BLaER1 (cell line): Measurements from ENCODE around the gene COL28A1.

Experiments used
- H3K27ac ChIP-seq: shearing (Covaris generic); formaldehyde crosslinking; 2 replicates; pipeline ENCODE4 v1.8.1; 2022
- H3K27me3 ChIP-seq: shearing (Covaris generic); formaldehyde crosslinking; 2 replicates; pipeline ENCODE4 v1.8.1; 2022
- H3K36me3 ChIP-seq: shearing (Covaris generic); formaldehyde crosslinking; 2 replicates; pipeline ENCODE4 v1.8.1; 2022
- H3K4me1 ChIP-seq: shearing (Covaris generic); formaldehyde crosslinking; 2 replicates; pipeline ENCODE4 v1.8.1; 2022
- H3K4me2 ChIP-seq: shearing (Covaris generic); formaldehyde crosslinking; 2 replicates; pipeline ENCODE4 v1.8.1; 2022
- H3K4me3 ChIP-seq: shearing (Covaris generic); formaldehyde crosslinking; 2 replicates; pipeline ENCODE4 v1.8.1; 2022
- H3K9ac ChIP-seq: shearing (Covaris generic); formaldehyde crosslinking; 2 replicates; pipeline ENCODE4 v1.8.1; 2022
- H3K9me3 ChIP-seq: shearing (Covaris generic); formaldehyde crosslinking; 2 replicates; pipeline ENCODE4 v1.8.1; 2022
- H4K20me1 ChIP-seq: shearing (Covaris generic); formaldehyde crosslinking; 2 replicates; pipeline ENCODE4 v1.8.1; 2022
- Cebpa-rat ChIP-seq: shearing (Covaris generic); IDR thresholded peaks from 2 replicates; pipeline ENCODE4 v1.8.1; 2022

Gene COL28A1

DNA sequence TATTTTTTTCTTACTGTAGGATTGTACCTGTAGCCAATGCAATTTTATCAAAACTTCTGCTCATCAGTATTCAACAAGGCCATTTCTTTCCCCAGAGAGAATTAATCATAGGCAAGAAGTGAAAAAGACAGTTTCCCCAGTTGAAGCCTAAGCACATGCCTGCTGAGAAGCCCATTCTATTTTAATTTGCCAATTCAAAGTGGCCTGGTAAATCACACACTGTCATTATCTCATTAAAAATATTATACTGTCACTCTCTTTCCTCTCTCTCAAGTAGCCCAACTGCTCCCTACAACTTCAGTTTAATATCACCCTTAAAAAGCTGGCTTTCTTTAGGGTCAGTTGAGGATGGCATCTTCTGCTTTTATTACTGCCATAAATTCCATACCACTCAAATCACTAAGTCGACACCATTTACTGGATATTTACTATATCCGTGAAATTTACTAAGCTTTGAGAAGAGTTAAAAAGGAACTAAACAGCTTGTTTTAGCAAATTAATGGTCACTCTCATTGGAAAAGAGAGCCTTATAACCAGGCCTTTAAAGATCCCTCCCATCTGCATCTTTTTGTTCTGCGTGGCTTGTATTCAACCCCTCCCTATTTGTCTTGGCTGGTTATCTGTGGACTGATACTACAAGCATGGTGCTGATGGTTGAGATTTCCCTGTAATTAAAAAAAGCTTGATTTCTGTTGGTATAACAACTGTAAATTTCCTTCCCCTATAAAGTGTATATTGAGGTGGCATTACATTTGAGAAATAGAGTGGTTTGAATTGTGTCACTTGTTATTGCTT lies 30.6 kb downstream of the COL28A1 start:
- TF ChIP-seq Cebpa-rat: no peak
- Histone ChIP-seq H3K9me3 (peaks cover 12% of the 10 kb centered on the region; the same call in 1 of the 2 replicates), H4K20me1 (no peaks in the 10 kb centered on the region), H3K27me3 (no peaks in the 10 kb centered on the region), H3K4me3 (no peak overlapping the region), H3K4me2 (no peak overlapping the region), H3K9ac (no peak overlapping the region), H3K4me1 (peaks cover 13% of the 10 kb centered on the region), H3K27ac (no peak overlapping the region), H3K36me3 (no peaks in the 10 kb centered on the region)

DNA sequence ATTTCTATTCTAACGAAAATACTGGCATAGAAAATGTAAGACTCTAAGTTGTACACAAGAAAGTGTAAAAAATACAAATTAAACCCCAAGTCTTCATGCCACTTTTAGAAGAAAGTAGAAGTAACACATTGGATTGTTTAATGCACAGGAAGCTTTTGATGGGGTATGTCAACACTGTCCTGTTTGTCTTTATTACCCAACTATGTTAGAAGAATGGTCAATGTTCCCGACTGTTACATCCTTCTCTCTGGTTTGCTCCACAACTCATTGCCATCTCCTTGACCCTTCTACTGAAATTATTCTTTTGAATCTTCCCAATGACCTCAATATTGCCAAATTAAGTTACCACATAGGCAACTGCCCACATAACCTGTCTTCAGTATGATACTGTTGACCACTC lies 35.8 kb downstream of the COL28A1 start:
- no peaks in the 10 kb centered on the region for H3K36me3 ChIP-seq
- H3K4me2 ChIP-seq: no peak overlapping the region
- H4K20me1 ChIP-seq: no peaks in the 10 kb centered on the region
- no peak overlapping the region for H3K4me3 ChIP-seq
- no peaks in the 10 kb centered on the region for H3K27me3 ChIP-seq
- H3K4me1 ChIP-seq: no peaks in the 10 kb centered on the region
- no peak overlapping the region for H3K9ac ChIP-seq
- TF ChIP-seq Cebpa-rat: no peak
- no peak overlapping the region for H3K27ac ChIP-seq
- H3K9me3 ChIP-seq: 0 out of 2 replicates have a peak, but pooled peaks cover 5% of the 10 kb centered on the region

GRCh38 chr7:7498856-7499255 lies 36.8 kb downstream of the COL28A1 start:
- Histone ChIP-seq H3K4me1 (no peaks in the 10 kb centered on the region), H3K4me2 (no peak overlapping the region), H3K36me3 (no peaks in the 10 kb centered on the region), H4K20me1 (no peaks in the 10 kb centered on the region), H3K27ac (no peak overlapping the region), H3K9me3 (0 out of 2 replicates have a peak, but pooled peaks cover 5% of the 10 kb centered on the region), H3K4me3 (no peak overlapping the region), H3K9ac (no peak overlapping the region), H3K27me3 (no peaks in the 10 kb centered on the region)
- TF ChIP-seq Cebpa-rat: no peak

DNA sequence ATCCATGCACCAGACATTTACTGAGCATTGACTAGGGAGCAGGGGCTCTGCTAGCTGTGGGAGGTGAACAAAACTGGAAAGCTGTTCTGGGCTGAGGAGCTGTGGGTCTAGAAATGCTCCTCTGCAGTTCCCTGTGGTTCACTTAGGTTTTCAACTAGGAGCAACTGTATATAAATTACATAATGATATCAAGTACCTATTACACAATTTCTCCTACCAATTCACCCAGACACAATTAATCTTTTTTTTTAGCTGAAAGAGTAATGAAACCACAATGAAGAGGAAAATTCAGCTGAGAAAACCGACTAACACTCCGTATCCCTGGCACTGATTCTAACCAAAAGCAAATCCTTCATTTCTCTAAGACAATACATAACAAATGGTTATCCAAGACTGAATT lies 39.4 kb downstream of the COL28A1 start:
- Histone ChIP-seq H3K9me3 (no peaks in the 10 kb centered on the region), H3K4me2 (no peak overlapping the region), H3K9ac (no peak overlapping the region), H3K27ac (no peak overlapping the region), H3K36me3 (no peaks in the 10 kb centered on the region), H3K4me1 (no peaks in the 10 kb centered on the region), H3K4me3 (no peak overlapping the region), H4K20me1 (no peaks in the 10 kb centered on the region), H3K27me3 (no peaks in the 10 kb centered on the region)
- TF ChIP-seq Cebpa-rat: no peak

DNA sequence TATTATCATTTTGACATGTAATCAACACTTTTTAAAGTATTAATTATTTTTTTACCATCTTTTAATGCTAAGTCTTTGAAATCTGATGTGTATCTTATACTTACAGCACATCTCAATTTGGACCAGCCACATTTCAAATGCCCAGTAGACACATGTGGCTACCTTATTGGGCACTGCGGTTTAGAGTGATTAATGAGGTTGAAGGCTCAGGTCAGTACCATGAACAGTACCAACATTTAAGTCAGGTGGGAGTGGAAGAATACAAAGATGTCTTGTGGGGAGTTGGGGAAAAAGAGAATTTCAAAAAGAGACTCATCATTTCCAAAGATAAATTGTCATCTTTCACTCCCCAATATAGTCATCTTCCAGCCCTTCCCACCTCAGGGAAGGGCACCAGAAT lies 40.5 kb downstream of the COL28A1 start:
- no peaks in the 10 kb centered on the region for H3K36me3 ChIP-seq
- no peak overlapping the region for H3K4me2 ChIP-seq
- H3K9me3 ChIP-seq: no peaks in the 10 kb centered on the region
- no peaks in the 10 kb centered on the region for H3K27me3 ChIP-seq
- no peak for TF ChIP-seq Cebpa-rat
- H3K9ac ChIP-seq: no peak overlapping the region
- no peak overlapping the region for H3K27ac ChIP-seq
- H3K4me3 ChIP-seq: no peak overlapping the region
- H4K20me1 ChIP-seq: no peaks in the 10 kb centered on the region
- H3K4me1 ChIP-seq: no peaks in the 10 kb centered on the region

DNA sequence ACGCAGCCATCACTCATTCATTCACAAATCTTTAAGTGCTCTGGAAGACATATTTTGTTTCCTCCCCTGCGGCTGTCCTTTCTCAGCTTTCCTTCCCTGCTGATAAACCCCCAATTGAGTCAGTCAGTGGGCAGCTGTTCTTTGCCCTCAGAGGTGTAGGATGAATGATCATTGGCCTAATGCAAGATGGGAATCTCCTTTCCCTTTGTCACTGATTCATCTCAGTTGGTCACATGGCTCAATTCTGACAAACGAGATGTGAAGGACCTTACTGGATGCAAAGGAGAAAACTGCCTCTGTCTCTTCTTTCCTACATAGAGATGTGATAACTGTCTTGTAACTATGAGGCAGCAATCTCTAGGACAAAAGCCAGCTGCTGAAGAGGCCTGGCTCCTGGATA lies 44.6 kb downstream of the COL28A1 start:
- Histone ChIP-seq H3K4me1 (no peaks in the 10 kb centered on the region), H3K36me3 (no peaks in the 10 kb centered on the region), H4K20me1 (no peaks in the 10 kb centered on the region), H3K27me3 (no peaks in the 10 kb centered on the region), H3K9me3 (no peaks in the 10 kb centered on the region; the same call in 1 of the 2 replicates), H3K27ac (no peak overlapping the region), H3K4me3 (no peak overlapping the region), H3K9ac (no peak overlapping the region), H3K4me2 (no peak overlapping the region)
- TF ChIP-seq Cebpa-rat: no peak

DNA sequence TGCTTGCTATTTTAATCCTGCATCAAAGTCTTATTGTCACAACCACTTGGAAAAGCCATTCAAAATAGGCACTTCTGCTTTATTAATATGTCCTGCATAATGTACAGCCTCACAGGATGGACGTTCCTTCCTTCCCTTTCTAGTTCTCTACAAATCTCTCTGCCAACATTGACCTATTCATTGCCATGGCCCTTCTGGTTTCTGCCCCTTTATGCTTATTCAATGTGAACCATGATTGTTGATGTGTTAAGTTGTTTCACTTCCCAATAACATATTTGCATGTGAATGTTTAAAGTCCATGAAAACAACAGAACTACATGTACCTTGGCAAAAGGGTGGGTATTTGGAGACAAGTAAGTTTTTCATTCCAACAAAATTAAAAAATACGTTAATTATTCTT lies 45.7 kb downstream of the COL28A1 start:
- H3K27ac ChIP-seq: no peak overlapping the region

DNA sequence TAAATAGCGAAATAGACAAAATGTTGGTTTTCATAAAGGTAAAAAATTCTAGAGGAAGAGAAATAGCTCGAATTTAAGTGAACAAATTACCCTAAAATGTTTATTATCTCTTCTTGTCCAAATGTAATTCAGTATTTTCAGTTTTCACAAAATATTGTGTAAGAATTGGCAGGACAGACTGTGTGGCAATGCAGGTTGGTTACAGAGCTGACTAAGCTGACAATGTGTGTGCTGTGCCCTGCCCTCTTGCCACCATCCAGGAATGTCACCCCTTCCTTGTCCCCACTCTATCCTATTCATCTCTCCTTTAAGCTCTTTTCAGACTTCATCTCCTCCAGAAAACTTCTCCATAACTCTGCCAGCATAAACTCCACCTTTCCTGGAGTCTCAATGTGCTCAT lies 46.1 kb downstream of the COL28A1 start:
- no peaks in the 10 kb centered on the region for H4K20me1 ChIP-seq
- H3K4me3 ChIP-seq: no peak overlapping the region
- no peaks in the 10 kb centered on the region for H3K27me3 ChIP-seq
- H3K27ac ChIP-seq: no peak overlapping the region
- H3K36me3 ChIP-seq: no peaks in the 10 kb centered on the region
- H3K9me3 ChIP-seq: no peaks in the 10 kb centered on the region; the same call in 1 of the 2 replicates
- no peak overlapping the region for H3K9ac ChIP-seq
- no peaks in the 10 kb centered on the region for H3K4me1 ChIP-seq
- H3K4me2 ChIP-seq: no peak overlapping the region
- TF ChIP-seq Cebpa-rat: no peak

More for the DNA sequence above, 45.7 kb downstream of the COL28A1 start:
- no peak overlapping the region for H3K4me3 ChIP-seq
- H3K27me3 ChIP-seq: no peaks in the 10 kb centered on the region
- H3K4me2 ChIP-seq: no peak overlapping the region
- no peaks in the 10 kb centered on the region for H3K4me1 ChIP-seq
- H3K9ac ChIP-seq: no peak overlapping the region
- H3K36me3 ChIP-seq: no peaks in the 10 kb centered on the region
- no peak for TF ChIP-seq Cebpa-rat
- no peaks in the 10 kb centered on the region; the same call in 1 of the 2 replicates for H3K9me3 ChIP-seq
- no peaks in the 10 kb centered on the region for H4K20me1 ChIP-seq

- Histone ChIP-seq H3K9ac (no peak overlapping the region), H3K27ac (no peak overlapping the region), H4K20me1 (no peaks in the 10 kb centered on the region), H3K4me3 (no peak overlapping the region), H3K4me1 (no peaks in the 10 kb centered on the region), H3K4me2 (no peak overlapping the region), H3K36me3 (no peaks in the 10 kb centered on the region), H3K27me3 (no peaks in the 10 kb centered on the region), H3K9me3 (no peaks in the 10 kb centered on the region; the same call in 1 of the 2 replicates)
- TF ChIP-seq Cebpa-rat: no peak
Observed at GRCh38 chr7:7486362-7486761, 49.3 kb downstream of the COL28A1 start.

GRCh38 chr7:7484072-7484471 lies 51.6 kb downstream of the COL28A1 start:
- H4K20me1 ChIP-seq: no peaks in the 10 kb centered on the region
- no peak overlapping the region for H3K9ac ChIP-seq
- no peaks in the 10 kb centered on the region for H3K36me3 ChIP-seq
- no peaks in the 10 kb centered on the region; the same call in 1 of the 2 replicates for H3K9me3 ChIP-seq
- H3K4me2 ChIP-seq: no peak overlapping the region
- H3K4me1 ChIP-seq: no peaks in the 10 kb centered on the region
- H3K27me3 ChIP-seq: no peaks in the 10 kb centered on the region
- no peak overlapping the region for H3K27ac ChIP-seq
- TF ChIP-seq Cebpa-rat: no peak
- H3K4me3 ChIP-seq: no peak overlapping the region
